ENCODE measurements around the gene TMED8. TPM values are rescaled to one million over a fixed set of nuclear protein-coding genes. Genes with fewer than 3 reads are reported as not detected.

Gene TMED8
- total RNA-seq, 1 experiment from 2014 or later, result 14.2 TPM

DNA sequence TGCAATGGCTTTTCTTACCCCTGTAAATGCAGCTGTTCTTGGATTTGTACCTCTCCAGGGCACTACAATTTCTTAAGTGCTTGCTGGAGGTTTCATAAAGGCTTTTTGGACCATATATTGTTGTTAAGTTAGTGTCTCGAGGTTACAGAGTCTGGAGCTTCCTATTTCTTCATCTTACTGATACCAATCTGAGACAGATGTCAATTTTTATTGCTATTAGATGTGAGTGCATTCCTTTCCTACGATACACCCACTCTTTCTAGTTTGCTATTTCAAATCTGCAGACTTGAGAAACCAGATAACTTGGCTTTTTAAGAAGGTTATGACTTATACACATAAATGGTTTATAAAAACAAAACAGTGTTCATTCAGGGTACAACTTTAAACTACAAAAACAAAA is 44.3 kb upstream of the TMED8 start:
- ChIA-PET POLR2A (interaction anchor here (0.5 kb wide), 1 partner anchor 624 kb away, joined by 3 read pairs; no protein-coding TSS in a partner anchor), CTCF (no interaction called here)
- H3K9me3 Mint-ChIP-seq, result peaks cover 28% of the 10 kb centered on the region
- peaks cover 46% of the 10 kb centered on the region for H3K36me3 Mint-ChIP-seq
- H3K4me1 Mint-ChIP-seq, result peaks cover 13% of the 10 kb centered on the region
- no peak overlapping the region for H3K27ac Mint-ChIP-seq
- no peak for TF ChIP-seq JUN (CRISPR knock-in tag; IDR thresholded peaks at IDR 0.05)
- TF ChIP-seq ZNF416 (CRISPR knock-in tag; IDR thresholded peaks at IDR 0.05), result no peak
- TF ChIP-seq, protein P1, sequence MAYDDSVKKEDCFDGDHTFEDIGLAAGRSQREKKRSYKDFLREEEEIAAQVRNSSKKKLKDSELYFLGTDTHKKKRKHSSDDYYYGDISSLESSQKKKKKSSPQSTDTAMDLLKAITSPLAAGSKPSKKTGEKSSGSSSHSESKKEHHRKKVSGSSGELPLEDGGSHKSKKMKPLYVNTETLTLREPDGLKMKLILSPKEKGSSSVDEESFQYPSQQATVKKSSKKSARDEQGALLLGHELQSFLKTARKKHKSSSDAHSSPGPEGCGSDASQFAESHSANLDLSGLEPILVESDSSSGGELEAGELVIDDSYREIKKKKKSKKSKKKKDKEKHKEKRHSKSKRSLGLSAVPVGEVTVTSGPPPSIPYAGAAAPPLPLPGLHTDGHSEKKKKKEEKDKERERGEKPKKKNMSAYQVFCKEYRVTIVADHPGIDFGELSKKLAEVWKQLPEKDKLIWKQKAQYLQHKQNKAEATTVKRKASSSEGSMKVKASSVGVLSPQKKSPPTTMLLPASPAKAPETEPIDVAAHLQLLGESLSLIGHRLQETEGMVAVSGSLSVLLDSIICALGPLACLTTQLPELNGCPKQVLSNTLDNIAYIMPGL (CRISPR knock-in tag; IDR thresholded peaks at IDR 0.05), result no peak
- TF ChIP-seq ZNF671 (CRISPR knock-in tag; IDR thresholded peaks at IDR 0.05), result no peak
- TF ChIP-seq GRHL2 (CRISPR knock-in tag; IDR thresholded peaks at IDR 0.05; ENCODE audit: insufficient replicate concordance, severe bottlenecking), result no peak
- no peak for TF ChIP-seq FOXJ3 (CRISPR knock-in tag; IDR thresholded peaks at IDR 0.05; ENCODE audit: borderline replicate concordance)
- no peak for TF ChIP-seq ZNF317 (CRISPR knock-in tag; IDR thresholded peaks at IDR 0.05; ENCODE audit: borderline replicate concordance, low read depth)
- TF ChIP-seq TEAD4 (CRISPR knock-in tag; IDR thresholded peaks at IDR 0.05), result no peak
- TF ChIP-seq ZNF263 (CRISPR knock-in tag; IDR thresholded peaks at IDR 0.05; ENCODE audit: low read depth), result no peak
- TF ChIP-seq ESRRA (CRISPR knock-in tag; IDR thresholded peaks at IDR 0.05; ENCODE audit: borderline replicate concordance), result no peak
- TF ChIP-seq RELA (CRISPR knock-in tag; IDR thresholded peaks at IDR 0.05; ENCODE audit: borderline replicate concordance), result no peak
- TF ChIP-seq HMGA2 (CRISPR knock-in tag; IDR thresholded peaks at IDR 0.05), result no peak
- no peak for TF ChIP-seq NFE2L1 (CRISPR knock-in tag; IDR thresholded peaks at IDR 0.05)
- no peak for TF ChIP-seq GTF2I (CRISPR knock-in tag; conservative IDR thresholded peaks at IDR 0.05)
- TF ChIP-seq, protein P2, sequence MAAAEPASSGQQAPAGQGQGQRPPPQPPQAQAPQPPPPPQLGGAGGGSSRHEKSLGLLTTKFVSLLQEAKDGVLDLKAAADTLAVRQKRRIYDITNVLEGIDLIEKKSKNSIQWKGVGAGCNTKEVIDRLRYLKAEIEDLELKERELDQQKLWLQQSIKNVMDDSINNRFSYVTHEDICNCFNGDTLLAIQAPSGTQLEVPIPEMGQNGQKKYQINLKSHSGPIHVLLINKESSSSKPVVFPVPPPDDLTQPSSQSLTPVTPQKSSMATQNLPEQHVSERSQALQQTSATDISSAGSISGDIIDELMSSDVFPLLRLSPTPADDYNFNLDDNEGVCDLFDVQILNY (CRISPR knock-in tag; IDR thresholded peaks at IDR 0.05), result no peak
- TF ChIP-seq, protein P3, sequence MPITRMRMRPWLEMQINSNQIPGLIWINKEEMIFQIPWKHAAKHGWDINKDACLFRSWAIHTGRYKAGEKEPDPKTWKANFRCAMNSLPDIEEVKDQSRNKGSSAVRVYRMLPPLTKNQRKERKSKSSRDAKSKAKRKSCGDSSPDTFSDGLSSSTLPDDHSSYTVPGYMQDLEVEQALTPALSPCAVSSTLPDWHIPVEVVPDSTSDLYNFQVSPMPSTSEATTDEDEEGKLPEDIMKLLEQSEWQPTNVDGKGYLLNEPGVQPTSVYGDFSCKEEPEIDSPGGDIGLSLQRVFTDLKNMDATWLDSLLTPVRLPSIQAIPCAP (CRISPR knock-in tag; IDR thresholded peaks at IDR 0.05), result no peak
- no peak for TF ChIP-seq ZNF138 (CRISPR knock-in tag; conservative IDR thresholded peaks at IDR 0.05)
- TF ChIP-seq ZNF121 (CRISPR knock-in tag; IDR thresholded peaks at IDR 0.05), result no peak
- no peak for TF ChIP-seq EMX1 (CRISPR knock-in tag; IDR thresholded peaks at IDR 0.05)
- no peak for DNase-seq (ENCODE audit: low spot score)
- no peak overlapping the region for H3K4me3 Mint-ChIP-seq
- no peak for ATAC-seq
- no peaks in the 10 kb centered on the region for H3K27me3 Mint-ChIP-seq (ENCODE audit: low read depth)

DNA sequence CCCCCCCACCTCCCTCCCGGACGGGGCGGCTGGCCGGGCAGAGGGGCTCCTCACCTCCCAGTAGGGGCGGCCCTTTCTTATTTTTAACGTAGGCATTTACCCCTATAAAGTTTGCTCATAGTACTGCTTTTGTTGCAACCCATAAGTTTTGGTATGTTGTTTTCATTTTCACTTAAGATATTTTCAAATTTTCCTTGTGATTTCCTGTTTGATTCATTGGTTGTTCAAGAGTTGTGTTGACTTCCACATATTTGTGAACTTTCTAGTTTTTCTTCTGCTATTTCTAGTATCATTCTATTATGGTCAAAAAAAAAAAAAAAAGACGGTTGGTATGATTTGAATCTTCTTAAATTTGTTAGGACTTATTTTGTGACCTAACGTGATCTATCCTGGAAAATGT is 39.9 kb upstream of the TMED8 start:
- ATAC-seq, result no peak
- CTCF ChIA-PET, result no interaction called here
- peaks cover 28% of the 10 kb centered on the region for H3K9me3 Mint-ChIP-seq
- TF ChIP-seq ZNF317 (CRISPR knock-in tag; IDR thresholded peaks at IDR 0.05; ENCODE audit: borderline replicate concordance, low read depth), result no peak
- TF ChIP-seq, protein P4, sequence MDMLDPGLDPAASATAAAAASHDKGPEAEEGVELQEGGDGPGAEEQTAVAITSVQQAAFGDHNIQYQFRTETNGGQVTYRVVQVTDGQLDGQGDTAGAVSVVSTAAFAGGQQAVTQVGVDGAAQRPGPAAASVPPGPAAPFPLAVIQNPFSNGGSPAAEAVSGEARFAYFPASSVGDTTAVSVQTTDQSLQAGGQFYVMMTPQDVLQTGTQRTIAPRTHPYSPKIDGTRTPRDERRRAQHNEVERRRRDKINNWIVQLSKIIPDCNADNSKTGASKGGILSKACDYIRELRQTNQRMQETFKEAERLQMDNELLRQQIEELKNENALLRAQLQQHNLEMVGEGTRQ (CRISPR knock-in tag; IDR thresholded peaks at IDR 0.05), result no peak
- TF ChIP-seq FOXJ3 (CRISPR knock-in tag; IDR thresholded peaks at IDR 0.05; ENCODE audit: borderline replicate concordance), result no peak
- TF ChIP-seq GABPB1 (CRISPR knock-in tag; IDR thresholded peaks at IDR 0.05), result no peak
- no peak for TF ChIP-seq RORB (CRISPR knock-in tag; IDR thresholded peaks at IDR 0.05)
- TF ChIP-seq, protein P5, sequence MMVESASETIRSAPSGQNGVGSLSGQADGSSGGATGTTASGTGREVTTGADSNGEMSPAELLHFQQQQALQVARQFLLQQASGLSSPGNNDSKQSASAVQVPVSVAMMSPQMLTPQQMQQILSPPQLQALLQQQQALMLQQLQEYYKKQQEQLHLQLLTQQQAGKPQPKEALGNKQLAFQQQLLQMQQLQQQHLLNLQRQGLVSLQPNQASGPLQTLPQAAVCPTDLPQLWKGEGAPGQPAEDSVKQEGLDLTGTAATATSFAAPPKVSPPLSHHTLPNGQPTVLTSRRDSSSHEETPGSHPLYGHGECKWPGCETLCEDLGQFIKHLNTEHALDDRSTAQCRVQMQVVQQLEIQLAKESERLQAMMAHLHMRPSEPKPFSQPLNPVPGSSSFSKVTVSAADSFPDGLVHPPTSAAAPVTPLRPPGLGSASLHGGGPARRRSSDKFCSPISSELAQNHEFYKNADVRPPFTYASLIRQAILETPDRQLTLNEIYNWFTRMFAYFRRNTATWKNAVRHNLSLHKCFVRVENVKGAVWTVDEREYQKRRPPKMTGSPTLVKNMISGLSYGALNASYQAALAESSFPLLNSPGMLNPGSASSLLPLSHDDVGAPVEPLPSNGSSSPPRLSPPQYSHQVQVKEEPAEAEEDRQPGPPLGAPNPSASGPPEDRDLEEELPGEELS (CRISPR knock-in tag; IDR thresholded peaks at IDR 0.05), result no peak
- TF ChIP-seq, protein P6, sequence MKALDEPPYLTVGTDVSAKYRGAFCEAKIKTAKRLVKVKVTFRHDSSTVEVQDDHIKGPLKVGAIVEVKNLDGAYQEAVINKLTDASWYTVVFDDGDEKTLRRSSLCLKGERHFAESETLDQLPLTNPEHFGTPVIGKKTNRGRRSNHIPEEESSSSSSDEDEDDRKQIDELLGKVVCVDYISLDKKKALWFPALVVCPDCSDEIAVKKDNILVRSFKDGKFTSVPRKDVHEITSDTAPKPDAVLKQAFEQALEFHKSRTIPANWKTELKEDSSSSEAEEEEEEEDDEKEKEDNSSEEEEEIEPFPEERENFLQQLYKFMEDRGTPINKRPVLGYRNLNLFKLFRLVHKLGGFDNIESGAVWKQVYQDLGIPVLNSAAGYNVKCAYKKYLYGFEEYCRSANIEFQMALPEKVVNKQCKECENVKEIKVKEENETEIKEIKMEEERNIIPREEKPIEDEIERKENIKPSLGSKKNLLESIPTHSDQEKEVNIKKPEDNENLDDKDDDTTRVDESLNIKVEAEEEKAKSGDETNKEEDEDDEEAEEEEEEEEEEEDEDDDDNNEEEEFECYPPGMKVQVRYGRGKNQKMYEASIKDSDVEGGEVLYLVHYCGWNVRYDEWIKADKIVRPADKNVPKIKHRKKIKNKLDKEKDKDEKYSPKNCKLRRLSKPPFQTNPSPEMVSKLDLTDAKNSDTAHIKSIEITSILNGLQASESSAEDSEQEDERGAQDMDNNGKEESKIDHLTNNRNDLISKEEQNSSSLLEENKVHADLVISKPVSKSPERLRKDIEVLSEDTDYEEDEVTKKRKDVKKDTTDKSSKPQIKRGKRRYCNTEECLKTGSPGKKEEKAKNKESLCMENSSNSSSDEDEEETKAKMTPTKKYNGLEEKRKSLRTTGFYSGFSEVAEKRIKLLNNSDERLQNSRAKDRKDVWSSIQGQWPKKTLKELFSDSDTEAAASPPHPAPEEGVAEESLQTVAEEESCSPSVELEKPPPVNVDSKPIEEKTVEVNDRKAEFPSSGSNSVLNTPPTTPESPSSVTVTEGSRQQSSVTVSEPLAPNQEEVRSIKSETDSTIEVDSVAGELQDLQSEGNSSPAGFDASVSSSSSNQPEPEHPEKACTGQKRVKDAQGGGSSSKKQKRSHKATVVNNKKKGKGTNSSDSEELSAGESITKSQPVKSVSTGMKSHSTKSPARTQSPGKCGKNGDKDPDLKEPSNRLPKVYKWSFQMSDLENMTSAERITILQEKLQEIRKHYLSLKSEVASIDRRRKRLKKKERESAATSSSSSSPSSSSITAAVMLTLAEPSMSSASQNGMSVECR (CRISPR knock-in tag; IDR thresholded peaks at IDR 0.05; ENCODE audit: borderline replicate concordance), result no peak
- no peak for TF ChIP-seq CREM (CRISPR knock-in tag; IDR thresholded peaks at IDR 0.05)
- no peak for TF ChIP-seq ZNF138 (CRISPR knock-in tag; conservative IDR thresholded peaks at IDR 0.05)
- TF ChIP-seq ATF1 (CRISPR knock-in tag; IDR thresholded peaks at IDR 0.05), result no peak

More for the DNA sequence above, 39.9 kb upstream of the TMED8 start:
- no peak overlapping the region for H3K27ac Mint-ChIP-seq
- DNase-seq (ENCODE audit: low spot score), result no peak
- no peaks in the 10 kb centered on the region for H3K4me1 Mint-ChIP-seq
- POLR2A ChIA-PET, result no interaction called here
- no peaks in the 10 kb centered on the region for H3K27me3 Mint-ChIP-seq (ENCODE audit: low read depth)
- peaks cover 22% of the 10 kb centered on the region for H3K36me3 Mint-ChIP-seq
- H3K4me3 Mint-ChIP-seq, result no peak overlapping the region

Data from WTC11 (cell line).